Trophoblast cell (in vitro differentiated cells and primary cell): Measurements from ENCODE around the gene RFX3.

Source experiments
- DNase-seq, 2 donors: peaks; one replicate each; pipeline ENCODE4 v3.0.0-alpha.2; 2016
- H2AFZ ChIP-seq: 2 replicates; pipeline ENCODE4 v1.6.1; 2013; ENCODE audit warnings: low read length, moderate library complexity, mild to moderate bottlenecking; ENCODE audit not compliant: insufficient read depth, poor library complexity
- H2AK5ac ChIP-seq: 2 replicates; pipeline ENCODE4 v1.6.1; 2013; ENCODE audit warnings: mild to moderate bottlenecking, low read length
- H2BK120ac ChIP-seq: 2 replicates; pipeline ENCODE4 v1.6.1; 2013; ENCODE audit warnings: low read length, mild to moderate bottlenecking, moderate library complexity; ENCODE audit not compliant: insufficient read depth, poor library complexity
- H2BK12ac ChIP-seq: 2 replicates; pipeline ENCODE4 v1.6.1; 2013; ENCODE audit warnings: mild to moderate bottlenecking, low read length, moderate library complexity
- H2BK5ac ChIP-seq: 2 replicates; pipeline ENCODE4 v1.6.1; 2013; ENCODE audit warnings: low read length, low read depth, moderate library complexity, mild to moderate bottlenecking; ENCODE audit not compliant: poor library complexity
- H3K14ac ChIP-seq: 2 replicates; pipeline ENCODE4 v1.6.1; 2013; ENCODE audit warnings: mild to moderate bottlenecking, low read length
- H3K18ac ChIP-seq: 2 replicates; pipeline ENCODE4 v1.6.1; 2013; ENCODE audit warnings: mild to moderate bottlenecking, low read length
- H3K23ac ChIP-seq: 2 replicates; pipeline ENCODE4 v1.6.1; 2013; ENCODE audit warnings: low read length
- H3K27ac ChIP-seq: 2 replicates; pipeline ENCODE4 v1.5.1; 2013; ENCODE audit warnings: low read depth, mild to moderate bottlenecking, inconsistent platforms, low read length, moderate library complexity
- H3K27me3 ChIP-seq: 2 replicates; pipeline ENCODE4 v1.6.1; 2013; ENCODE audit warnings: inconsistent platforms, mild to moderate bottlenecking, low read length, moderate library complexity; ENCODE audit not compliant: insufficient read depth
- H3K36me3 ChIP-seq, 2 experiments: 1 replicate in 1 of 2; 2 replicates in 1 of 2; pipeline ENCODE4 v1.6.1; 2013; ENCODE audit warnings: low read length in 2 of 2, mild to moderate bottlenecking in 2 of 2, moderate library complexity in 1 of 2; ENCODE audit not compliant: insufficient read depth in 2 of 2, control insufficient read depth in 1 of 2
- H3K4ac ChIP-seq: 2 replicates; pipeline ENCODE4 v1.6.1; 2013; ENCODE audit warnings: low read depth, mild to moderate bottlenecking, low read length, moderate library complexity
- H3K4me1 ChIP-seq, 2 experiments: 1 replicate in 1 of 2; 2 replicates in 1 of 2; pipeline ENCODE4 v1.6.1; 2013; ENCODE audit warnings: low read length in 2 of 2, mild to moderate bottlenecking in 2 of 2, moderate library complexity in 1 of 2; ENCODE audit not compliant: insufficient read depth in 2 of 2, control insufficient read depth in 1 of 2
- H3K4me2 ChIP-seq: 2 replicates; pipeline ENCODE4 v1.6.1; 2013; ENCODE audit warnings: inconsistent platforms, mild to moderate bottlenecking, low read length, moderate library complexity
- H3K4me3 ChIP-seq: 2 replicates; pipeline ENCODE4 v1.5.1; 2013; ENCODE audit warnings: mild to moderate bottlenecking, low read depth, low read length, inconsistent platforms
- H3K79me1 ChIP-seq: one replicate; pipeline ENCODE4 v1.6.1; 2013; ENCODE audit warnings: low read length
- H3K79me2 ChIP-seq: 2 replicates; pipeline ENCODE4 v1.6.1; 2013; ENCODE audit warnings: low read length, mild to moderate bottlenecking; ENCODE audit not compliant: control insufficient read depth, insufficient read depth, poor library complexity
- H3K9ac ChIP-seq: 2 replicates; pipeline ENCODE4 v1.6.1; 2013; ENCODE audit warnings: mild to moderate bottlenecking, low read length
- H3K9me3 ChIP-seq: 2 replicates; pipeline ENCODE4 v1.6.1; 2013; ENCODE audit warnings: low read depth, mild to moderate bottlenecking, control low read depth, inconsistent platforms, low read length; ENCODE audit not compliant: insufficient read depth
- H4K12ac ChIP-seq: 2 replicates; pipeline ENCODE4 v1.6.1; 2013; ENCODE audit warnings: low read depth, mild to moderate bottlenecking, low read length, moderate library complexity
- H4K8ac ChIP-seq: 2 replicates; pipeline ENCODE4 v1.6.1; 2013; ENCODE audit warnings: low read depth, mild to moderate bottlenecking, low read length, moderate library complexity
- H4K91ac ChIP-seq: one replicate; pipeline ENCODE4 v1.6.1; 2013; ENCODE audit warnings: low read depth, mild to moderate bottlenecking, low read length, moderate library complexity
- WGBS: extraction: QIAGEN DNeasy Blood & Tissue Kit; methylation state at CpG from one replicate; pipeline ENCODE4 v1.1.7; 2013; ENCODE audit warnings: missing lambda C conversion rate; ENCODE audit not compliant: insufficient read length, insufficient coverage; ENCODE audit errors: extremely low coverage; 5-methylcytosine and 5-hydroxymethylcytosine counted together

RFX3 gene

GRCh38 chr9:3517377-3518048 lies 8.3 kb downstream of the RFX3 start:
- Histone ChIP-seq H4K12ac (no peak overlapping the region), H3K27me3 (no peaks in the 10 kb centered on the region), H3K27ac (no peak overlapping the region), H3K4me3 (no peak overlapping the region), H2AK5ac (no peak overlapping the region), H3K4me1 (peaks cover 2 to 5% of the 10 kb centered on the region in 2 experiments), H2BK120ac (no peak overlapping the region), H3K23ac (no peak overlapping the region), H3K4ac (no peak overlapping the region), H3K36me3 (no peaks in the 10 kb centered on the region), H4K8ac (no peak overlapping the region), H2AFZ (no peak overlapping the region), H3K4me2 (no peak overlapping the region), H3K14ac (no peak overlapping the region), H2BK5ac (no peak overlapping the region), H2BK12ac (no peak overlapping the region), H3K9me3 (no peaks in the 10 kb centered on the region), H3K79me1 (no peaks in the 10 kb centered on the region), H3K9ac (no peak overlapping the region), H4K91ac (no peak overlapping the region), H3K18ac (no peak overlapping the region), H3K79me2 (no peaks in the 10 kb centered on the region)
- WGBS = no CpG with 5 or more reads among the region's 3 CpGs
- DNase-seq = no peak

DNA sequence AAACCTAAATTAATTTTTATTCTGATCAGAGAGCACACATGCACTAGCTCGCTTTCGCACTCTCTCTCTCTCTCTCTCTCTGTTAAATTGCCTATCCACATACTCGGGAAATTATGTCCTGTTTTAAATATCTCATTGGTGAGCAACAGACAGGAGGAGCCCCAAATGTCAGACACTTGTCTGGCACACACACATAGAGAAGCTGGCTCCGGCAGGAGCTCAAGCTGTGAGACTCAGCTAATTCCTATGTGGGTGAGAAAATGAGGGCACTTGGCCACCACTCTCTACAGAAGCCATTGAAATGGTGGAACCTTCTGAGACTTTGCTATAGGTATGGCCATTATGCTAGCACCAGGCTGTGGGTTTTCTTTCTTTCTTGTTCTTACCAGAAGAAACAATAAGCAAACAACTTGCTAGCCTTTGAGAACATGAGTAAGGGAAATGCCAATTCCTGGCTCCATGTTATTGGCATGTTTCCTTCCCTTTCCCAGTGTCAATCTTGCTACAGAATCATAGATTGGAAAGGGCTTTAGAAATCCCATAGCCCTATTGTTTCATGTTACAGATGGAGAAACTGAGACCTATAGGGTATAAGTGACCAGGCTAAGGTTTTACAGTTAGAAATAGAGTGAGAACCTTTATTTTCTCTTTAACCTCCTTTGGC lies 9.0 kb downstream of the RFX3 start:
- peaks cover 2 to 5% of the 10 kb centered on the region in 2 experiments for H3K4me1 ChIP-seq
- H3K9ac ChIP-seq = no peak overlapping the region
- H3K79me1 ChIP-seq = no peaks in the 10 kb centered on the region
- DNase-seq = no peak
- H3K23ac ChIP-seq = no peak overlapping the region
- H2BK12ac ChIP-seq = no peak overlapping the region
- no CpG with 5 or more reads among the region's 4 CpGs for WGBS
- no peak overlapping the region for H2BK5ac ChIP-seq
- H4K8ac ChIP-seq = no peak overlapping the region
- no peaks in the 10 kb centered on the region for H3K36me3 ChIP-seq
- no peak overlapping the region for H2BK120ac ChIP-seq
- no peak overlapping the region for H2AFZ ChIP-seq
- no peak overlapping the region for H3K14ac ChIP-seq
- no peak overlapping the region for H3K4ac ChIP-seq
- H3K27ac ChIP-seq = no peak overlapping the region
- H2AK5ac ChIP-seq = no peak overlapping the region
- H3K18ac ChIP-seq = no peak overlapping the region
- no peaks in the 10 kb centered on the region for H3K9me3 ChIP-seq
- no peak overlapping the region for H4K12ac ChIP-seq
- no peaks in the 10 kb centered on the region for H3K79me2 ChIP-seq
- H4K91ac ChIP-seq = no peak overlapping the region
- no peaks in the 10 kb centered on the region for H3K27me3 ChIP-seq
- no peak overlapping the region for H3K4me3 ChIP-seq
- H3K4me2 ChIP-seq = no peak overlapping the region

- Histone ChIP-seq H2BK12ac (no peak overlapping the region), H3K9ac (no peak overlapping the region), H4K91ac (no peak overlapping the region), H3K27ac (no peak overlapping the region), H3K4me1 (peaks cover 2 to 5% of the 10 kb centered on the region in 2 experiments), H3K79me1 (no peaks in the 10 kb centered on the region), H2BK120ac (no peak overlapping the region), H2BK5ac (no peak overlapping the region), H3K23ac (no peak overlapping the region), H4K8ac (no peak overlapping the region), H3K79me2 (no peaks in the 10 kb centered on the region), H3K27me3 (no peaks in the 10 kb centered on the region), H3K36me3 (no peaks in the 10 kb centered on the region), H3K9me3 (no peaks in the 10 kb centered on the region), H3K18ac (no peak overlapping the region), H4K12ac (no peak overlapping the region), H3K14ac (no peak overlapping the region), H2AK5ac (no peak overlapping the region), H2AFZ (no peak overlapping the region), H3K4ac (no peak overlapping the region), H3K4me2 (no peak overlapping the region), H3K4me3 (no peak overlapping the region)
- WGBS = no CpG with 5 or more reads among the region's 3 CpGs
- DNase-seq = no peak
These were observed 10.4 kb downstream of the RFX3 start for GRCh38 chr9:3515405-3515804.

GRCh38 chr9:3514786-3515185 lies 11.0 kb downstream of the RFX3 start:
- H3K14ac ChIP-seq = no peak overlapping the region
- H2BK12ac ChIP-seq = no peak overlapping the region
- no peaks in the 10 kb centered on the region for H3K27me3 ChIP-seq
- no peak overlapping the region for H3K18ac ChIP-seq
- no peak overlapping the region for H2AFZ ChIP-seq
- H4K12ac ChIP-seq = no peak overlapping the region
- no peak for DNase-seq
- H3K9ac ChIP-seq = no peak overlapping the region
- no peak overlapping the region for H3K4me3 ChIP-seq
- H3K27ac ChIP-seq = no peak overlapping the region
- H4K8ac ChIP-seq = no peak overlapping the region
- no peaks in the 10 kb centered on the region for H3K36me3 ChIP-seq
- no peaks in the 10 kb centered on the region for H3K79me2 ChIP-seq
- no CpG with 5 or more reads among the region's 3 CpGs for WGBS
- no peaks in the 10 kb centered on the region for H3K79me1 ChIP-seq
- H3K23ac ChIP-seq = no peak overlapping the region
- H2AK5ac ChIP-seq = no peak overlapping the region
- no peaks in the 10 kb centered on the region for H3K9me3 ChIP-seq
- H4K91ac ChIP-seq = no peak overlapping the region
- H3K4ac ChIP-seq = no peak overlapping the region
- no peak overlapping the region for H3K4me2 ChIP-seq
- no peak overlapping the region for H2BK120ac ChIP-seq
- peaks cover 2 to 5% of the 10 kb centered on the region in 2 experiments for H3K4me1 ChIP-seq
- no peak overlapping the region for H2BK5ac ChIP-seq
